ENCODE data around the gene SLAMF6. TPM values are rescaled to one million over a fixed set of nuclear protein-coding genes. Genes with fewer than 3 reads are reported as not detected.

SLAMF6 gene
- polyA plus RNA-seq, 1 experiment = not detected

- Histone ChIP-seq H3K27me3 (ENCODE audit: control insufficient read depth, insufficient read depth, low read length) (no peaks in the 10 kb centered on the region), H3K36me3 (ENCODE audit: control insufficient read depth, insufficient read depth, low read length) (no peaks in the 10 kb centered on the region), H3K4me3 (ENCODE audit: low read depth, low read length) (no peak overlapping the region)
- DNase-seq (ENCODE audit: low read depth) = no peak
- ChIA-PET POLR2A (no interaction called here), CTCF (interaction anchor here (1.5 to 2.0 kb wide), 2 partner anchors 10 to 53 kb away, joined by 4 to 6 read pairs; no protein-coding TSS in a partner anchor)
- TF ChIP-seq CTCF (IDR thresholded peaks at IDR 0.05; ENCODE audit: insufficient read depth, low read depth, low read length) = no peak
Measured at GRCh38 chr1:160553778-160554177, 30.7 kb upstream of the SLAMF6 start.

- no peak overlapping the region for H3K4me3 ChIP-seq (ENCODE audit: low read depth, low read length)
- CTCF ChIA-PET = no interaction called here
- POLR2A ChIA-PET = no interaction called here
- TF ChIP-seq CTCF (IDR thresholded peaks at IDR 0.05; ENCODE audit: insufficient read depth, low read depth, low read length) = no peak
- no peak for DNase-seq (ENCODE audit: low read depth)
- H3K36me3 ChIP-seq (ENCODE audit: control insufficient read depth, insufficient read depth, low read length) = no peaks in the 10 kb centered on the region
- H3K27me3 ChIP-seq (ENCODE audit: control insufficient read depth, insufficient read depth, low read length) = no peaks in the 10 kb centered on the region
Measured at GRCh38 chr1:160552425-160552824, 29.4 kb upstream of the SLAMF6 start.

- ChIA-PET CTCF (no interaction called here), POLR2A (no interaction called here)
Measured at GRCh38 chr1:160550572-160551034, 27.5 kb upstream of the SLAMF6 start.

GRCh38 chr1:160549665-160550006 is 26.6 kb upstream of the SLAMF6 start:
- POLR2A ChIA-PET = no interaction called here
- CTCF ChIA-PET = no interaction called here
- TF ChIP-seq CTCF (IDR thresholded peaks at IDR 0.05; ENCODE audit: insufficient read depth, low read depth, low read length) = no peak

More at GRCh38 chr1:160550572-160551034, 27.5 kb upstream of the SLAMF6 start:
- no peaks in the 10 kb centered on the region for H3K27me3 ChIP-seq (ENCODE audit: control insufficient read depth, insufficient read depth, low read length)
- no peak for TF ChIP-seq CTCF (IDR thresholded peaks at IDR 0.05; ENCODE audit: insufficient read depth, low read depth, low read length)
- H3K36me3 ChIP-seq (ENCODE audit: control insufficient read depth, insufficient read depth, low read length) = no peaks in the 10 kb centered on the region
- DNase-seq (ENCODE audit: low read depth) = no peak
- no peak overlapping the region for H3K4me3 ChIP-seq (ENCODE audit: low read depth, low read length)

GRCh38 chr1:160548960-160549664 is 26.1 kb upstream of the SLAMF6 start:
- no peak for TF ChIP-seq CTCF (IDR thresholded peaks at IDR 0.05; ENCODE audit: insufficient read depth, low read depth, low read length)
- DNase-seq (ENCODE audit: low read depth) = no peak
- ChIA-PET CTCF (no interaction called here), POLR2A (no interaction called here)
- Histone ChIP-seq H3K4me3 (ENCODE audit: low read depth, low read length) (no peak overlapping the region), H3K36me3 (ENCODE audit: control insufficient read depth, insufficient read depth, low read length) (no peaks in the 10 kb centered on the region), H3K27me3 (ENCODE audit: control insufficient read depth, insufficient read depth, low read length) (no peaks in the 10 kb centered on the region)

More at GRCh38 chr1:160549665-160550006, 26.6 kb upstream of the SLAMF6 start:
- H3K36me3 ChIP-seq (ENCODE audit: control insufficient read depth, insufficient read depth, low read length) = no peaks in the 10 kb centered on the region
- no peaks in the 10 kb centered on the region for H3K27me3 ChIP-seq (ENCODE audit: control insufficient read depth, insufficient read depth, low read length)
- no peak overlapping the region for H3K4me3 ChIP-seq (ENCODE audit: low read depth, low read length)
- DNase-seq (ENCODE audit: low read depth) = no peak
